ENCODE data around the gene NPS.

Gene NPS

GRCh38 chr10:127524229-127524628 lies 24.9 kb upstream of the NPS start:
- Histone ChIP-seq H3K79me2 (no peaks in the 10 kb centered on the region), H3K4me2 (ENCODE audit: low read length) (no peak overlapping the region), H3K27me3 (ENCODE audit: control insufficient read depth, insufficient read depth, low read length) (no peaks in the 10 kb centered on the region), H3K27ac (no peak overlapping the region), H3K4me3 (ENCODE audit: low read depth, low read length) (no peak overlapping the region), H3K4me1 (no peaks in the 10 kb centered on the region), H3K9ac (no peak overlapping the region), H2AFZ (no peak overlapping the region), H3K36me3 (ENCODE audit: control insufficient read depth, insufficient read depth, low read length) (no peaks in the 10 kb centered on the region), H3K9me3 (ENCODE audit: control insufficient read depth, low read length) (no peaks in the 10 kb centered on the region)
- TF ChIP-seq, protein P1, sequence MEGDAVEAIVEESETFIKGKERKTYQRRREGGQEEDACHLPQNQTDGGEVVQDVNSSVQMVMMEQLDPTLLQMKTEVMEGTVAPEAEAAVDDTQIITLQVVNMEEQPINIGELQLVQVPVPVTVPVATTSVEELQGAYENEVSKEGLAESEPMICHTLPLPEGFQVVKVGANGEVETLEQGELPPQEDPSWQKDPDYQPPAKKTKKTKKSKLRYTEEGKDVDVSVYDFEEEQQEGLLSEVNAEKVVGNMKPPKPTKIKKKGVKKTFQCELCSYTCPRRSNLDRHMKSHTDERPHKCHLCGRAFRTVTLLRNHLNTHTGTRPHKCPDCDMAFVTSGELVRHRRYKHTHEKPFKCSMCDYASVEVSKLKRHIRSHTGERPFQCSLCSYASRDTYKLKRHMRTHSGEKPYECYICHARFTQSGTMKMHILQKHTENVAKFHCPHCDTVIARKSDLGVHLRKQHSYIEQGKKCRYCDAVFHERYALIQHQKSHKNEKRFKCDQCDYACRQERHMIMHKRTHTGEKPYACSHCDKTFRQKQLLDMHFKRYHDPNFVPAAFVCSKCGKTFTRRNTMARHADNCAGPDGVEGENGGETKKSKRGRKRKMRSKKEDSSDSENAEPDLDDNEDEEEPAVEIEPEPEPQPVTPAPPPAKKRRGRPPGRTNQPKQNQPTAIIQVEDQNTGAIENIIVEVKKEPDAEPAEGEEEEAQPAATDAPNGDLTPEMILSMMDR (IDR thresholded peaks at IDR 0.05) = no peak

DNA sequence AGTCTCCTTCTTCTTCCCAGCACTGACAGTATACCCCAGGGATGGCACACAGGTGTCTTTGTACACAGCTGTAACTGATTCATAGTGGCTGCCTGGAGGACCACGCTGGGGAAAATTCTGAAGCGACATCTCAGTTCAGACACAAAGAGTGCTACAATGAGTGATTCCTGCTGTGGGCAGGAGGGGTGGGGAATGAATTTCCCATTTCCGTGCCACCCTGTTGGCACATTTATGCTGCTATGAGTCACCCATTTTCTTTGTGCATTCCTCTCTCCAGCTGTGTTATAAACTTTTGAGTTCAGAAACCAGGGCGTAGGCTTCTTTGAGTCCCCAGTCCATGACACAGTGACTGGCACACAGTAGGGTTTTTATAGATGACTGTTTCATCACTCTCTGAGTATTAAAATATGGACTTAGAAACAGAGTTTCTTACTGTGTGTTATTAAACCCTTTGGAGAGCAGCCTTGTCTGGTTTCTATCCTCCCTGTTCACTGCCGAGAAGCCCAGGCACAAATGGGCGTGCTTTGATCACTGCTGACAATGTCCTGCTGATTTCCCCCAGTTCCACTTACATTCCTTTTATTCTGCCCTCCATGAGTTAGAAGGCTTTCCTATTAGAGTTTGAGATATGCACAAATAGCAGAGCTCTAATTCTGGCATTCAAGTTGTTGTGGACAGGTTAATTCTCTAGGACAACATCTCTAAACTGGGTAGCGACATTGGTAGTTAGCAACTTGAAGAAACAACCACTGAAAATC lies 24.0 kb upstream of the NPS start:
- Histone ChIP-seq H3K27ac (no peak overlapping the region), H2AFZ (no peak overlapping the region), H3K4me3 (ENCODE audit: low read depth, low read length) (no peak overlapping the region), H3K79me2 (no peaks in the 10 kb centered on the region), H3K36me3 (ENCODE audit: control insufficient read depth, insufficient read depth, low read length) (no peaks in the 10 kb centered on the region), H3K4me1 (no peaks in the 10 kb centered on the region), H3K9me3 (ENCODE audit: control insufficient read depth, low read length) (no peaks in the 10 kb centered on the region), H3K4me2 (ENCODE audit: low read length) (no peak overlapping the region), H3K27me3 (ENCODE audit: control insufficient read depth, insufficient read depth, low read length) (no peaks in the 10 kb centered on the region), H3K9ac (no peak overlapping the region)
- TF ChIP-seq, protein P1 (IDR thresholded peaks at IDR 0.05) = no peak

- no peak overlapping the region for H3K9ac ChIP-seq
- no peaks in the 10 kb centered on the region for H3K79me2 ChIP-seq
- H3K4me3 ChIP-seq (ENCODE audit: low read depth, low read length) = no peak overlapping the region
- no peaks in the 10 kb centered on the region for H3K27me3 ChIP-seq (ENCODE audit: control insufficient read depth, insufficient read depth, low read length)
- H3K36me3 ChIP-seq (ENCODE audit: control insufficient read depth, insufficient read depth, low read length) = no peaks in the 10 kb centered on the region
- H3K4me2 ChIP-seq (ENCODE audit: low read length) = no peak overlapping the region
- TF ChIP-seq, protein P1 (IDR thresholded peaks at IDR 0.05) = no peak
- H3K4me1 ChIP-seq = no peaks in the 10 kb centered on the region
- H2AFZ ChIP-seq = no peak overlapping the region
- H3K9me3 ChIP-seq (ENCODE audit: control insufficient read depth, low read length) = no peaks in the 10 kb centered on the region
- no peak overlapping the region for H3K27ac ChIP-seq
Observed at GRCh38 chr10:127525686-127526085, 23.4 kb upstream of the NPS start.

DNA sequence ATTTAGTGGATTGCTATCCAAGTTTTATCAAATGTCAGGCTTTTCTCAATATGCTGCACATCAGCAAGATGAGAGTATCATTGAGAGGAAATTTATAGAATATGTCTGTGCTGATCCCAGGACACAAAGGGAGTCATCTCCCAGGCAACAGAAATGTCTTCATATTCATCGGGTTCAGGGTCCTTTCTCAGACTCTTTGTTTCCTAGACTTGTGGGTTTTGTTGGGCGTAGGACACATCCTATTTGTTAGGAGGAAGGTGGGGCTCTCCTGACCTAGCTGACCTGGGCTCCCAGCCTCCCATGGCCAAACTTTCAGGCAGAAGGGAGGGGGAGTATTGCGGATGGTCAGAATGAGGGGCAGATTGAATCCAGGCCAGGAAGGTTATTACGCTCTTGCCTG lies 22.9 kb upstream of the NPS start:
- no peak overlapping the region for H3K4me2 ChIP-seq (ENCODE audit: low read length)
- no peaks in the 10 kb centered on the region for H3K79me2 ChIP-seq
- TF ChIP-seq, protein P1 (IDR thresholded peaks at IDR 0.05) = no peak
- H3K9me3 ChIP-seq (ENCODE audit: control insufficient read depth, low read length) = no peaks in the 10 kb centered on the region
- H3K4me1 ChIP-seq = no peaks in the 10 kb centered on the region
- no peak overlapping the region for H2AFZ ChIP-seq
- no peak overlapping the region for H3K4me3 ChIP-seq (ENCODE audit: low read depth, low read length)
- H3K27me3 ChIP-seq (ENCODE audit: control insufficient read depth, insufficient read depth, low read length) = no peaks in the 10 kb centered on the region
- H3K36me3 ChIP-seq (ENCODE audit: control insufficient read depth, insufficient read depth, low read length) = no peaks in the 10 kb centered on the region
- no peak overlapping the region for H3K9ac ChIP-seq
- H3K27ac ChIP-seq = no peak overlapping the region

DNA sequence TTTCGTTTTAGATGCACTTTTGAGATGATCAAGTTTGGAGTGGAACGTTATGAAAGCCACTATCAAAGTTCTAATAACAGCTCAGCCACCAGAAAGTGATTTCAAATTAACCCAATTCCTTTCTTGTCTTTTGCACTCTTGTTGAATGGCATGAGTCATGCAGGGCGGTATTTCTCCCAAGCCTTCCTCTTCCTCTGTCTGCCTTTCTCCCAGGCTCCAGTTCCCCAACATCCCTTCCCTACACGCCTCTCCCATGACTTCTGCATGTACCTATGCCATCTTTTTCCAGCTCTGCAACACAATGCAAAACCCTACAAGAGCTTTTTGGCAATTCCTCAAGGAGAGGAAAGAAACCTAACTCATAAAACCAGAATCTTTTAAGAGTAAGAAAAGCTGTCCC lies 21.8 kb upstream of the NPS start:
- H3K4me3 ChIP-seq (ENCODE audit: low read depth, low read length) = no peak overlapping the region
- H3K27me3 ChIP-seq (ENCODE audit: control insufficient read depth, insufficient read depth, low read length) = no peaks in the 10 kb centered on the region
- no peaks in the 10 kb centered on the region for H3K79me2 ChIP-seq
- TF ChIP-seq, protein P1 (IDR thresholded peaks at IDR 0.05) = no peak
- H2AFZ ChIP-seq = no peak overlapping the region
- no peaks in the 10 kb centered on the region for H3K9me3 ChIP-seq (ENCODE audit: control insufficient read depth, low read length)
- no peak overlapping the region for H3K4me2 ChIP-seq (ENCODE audit: low read length)
- no peak overlapping the region for H3K9ac ChIP-seq
- H3K36me3 ChIP-seq (ENCODE audit: control insufficient read depth, insufficient read depth, low read length) = no peaks in the 10 kb centered on the region
- H3K27ac ChIP-seq = no peak overlapping the region
- H3K4me1 ChIP-seq = no peaks in the 10 kb centered on the region
